Measurements from ENCODE around the gene PLK2.

DNA sequence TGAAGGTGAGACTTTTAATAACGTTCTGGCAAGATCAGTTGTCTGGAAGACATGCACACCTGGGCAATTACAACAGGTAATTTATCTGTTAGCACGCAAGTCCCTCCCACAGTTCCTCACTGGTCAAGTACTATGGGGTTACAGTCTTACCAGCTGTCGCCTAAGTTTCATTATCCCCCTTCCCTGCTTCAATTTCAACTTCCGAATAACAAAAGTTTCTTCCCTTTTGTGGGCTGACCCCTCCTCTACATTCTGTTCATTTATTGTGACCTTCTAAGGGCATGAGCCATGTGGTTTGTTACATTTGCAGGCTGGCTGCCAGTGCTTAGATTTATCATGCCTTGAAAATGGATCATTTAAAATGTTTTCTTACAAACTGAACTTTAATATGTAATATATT, 47.8 kb upstream of the PLK2 start:
- no peak for TF ChIP-seq BHLHE40 (IDR thresholded peaks at IDR 0.05; ENCODE audit: borderline replicate concordance)
- no peak for TF ChIP-seq SP1 (IDR thresholded peaks at IDR 0.05)
- TF ChIP-seq TARDBP (IDR thresholded peaks at IDR 0.05) = no peak
